Muscle of leg (tissue), 11 donors: ENCODE data around the gene PSMD1. TPM values are rescaled to one million over a fixed set of nuclear protein-coding genes. Genes with fewer than 3 reads are reported as not detected.

Source experiments
- DNase-seq: peaks from one replicate; pipeline ENCODE4 v3.0.0; 2013
- H3K27ac ChIP-seq: one replicate; pipeline ENCODE4 v1.5.1; 2013; ENCODE audit warnings: mild to moderate bottlenecking, low read length, control low read depth
- H3K27me3 ChIP-seq: one replicate; pipeline ENCODE4 v1.6.1; 2013; ENCODE audit warnings: low read length; ENCODE audit not compliant: control insufficient read depth, insufficient read depth
- H3K36me3 ChIP-seq: one replicate; pipeline ENCODE4 v1.6.1; 2013; ENCODE audit warnings: low read length; ENCODE audit not compliant: control insufficient read depth, insufficient read depth
- H3K4me1 ChIP-seq: one replicate; pipeline ENCODE4 v1.6.1; 2013; ENCODE audit warnings: low read length; ENCODE audit not compliant: control insufficient read depth, insufficient read depth
- H3K4me3 ChIP-seq: one replicate; pipeline ENCODE4 v1.5.1; 2013; ENCODE audit warnings: low read length, control low read depth
- H3K9me3 ChIP-seq: replicated peaks from 2 replicates; pipeline ENCODE4 v1.6.1; 2013; ENCODE audit warnings: low read depth, low read length; ENCODE audit not compliant: control insufficient read depth
- WGBS: methylation state at CpG from one replicate; pipeline ENCODE4 v1.1.5; 2013; ENCODE audit warnings: missing lambda C conversion rate; ENCODE audit not compliant: insufficient coverage; 5-methylcytosine and 5-hydroxymethylcytosine counted together
- polyA plus RNA-seq, 8 donors: library from polyadenylated mRNA; unstranded; fragments of 120-200 nt; gene quantifications; one replicate each; pipeline versions ENCODE4 v1.2.1 to v1.2.3, GENCODE V29; 2013; ENCODE audit warnings: inconsistent platforms in 1 of 8, low replicate concordance in 1 of 8; ENCODE audit not compliant: insufficient read length in 8 of 8, insufficient read depth in 1 of 8
- total RNA-seq: library from RNA; stranded (reverse); fragments of 120-200 nt; gene quantifications from one replicate; pipeline ENCODE4 v1.2.4, GENCODE V29; 2013

Gene PSMD1
- total and polyA plus RNA-seq, 9 donors: 69.1 to 83.4 (median 77.4) TPM

DNA sequence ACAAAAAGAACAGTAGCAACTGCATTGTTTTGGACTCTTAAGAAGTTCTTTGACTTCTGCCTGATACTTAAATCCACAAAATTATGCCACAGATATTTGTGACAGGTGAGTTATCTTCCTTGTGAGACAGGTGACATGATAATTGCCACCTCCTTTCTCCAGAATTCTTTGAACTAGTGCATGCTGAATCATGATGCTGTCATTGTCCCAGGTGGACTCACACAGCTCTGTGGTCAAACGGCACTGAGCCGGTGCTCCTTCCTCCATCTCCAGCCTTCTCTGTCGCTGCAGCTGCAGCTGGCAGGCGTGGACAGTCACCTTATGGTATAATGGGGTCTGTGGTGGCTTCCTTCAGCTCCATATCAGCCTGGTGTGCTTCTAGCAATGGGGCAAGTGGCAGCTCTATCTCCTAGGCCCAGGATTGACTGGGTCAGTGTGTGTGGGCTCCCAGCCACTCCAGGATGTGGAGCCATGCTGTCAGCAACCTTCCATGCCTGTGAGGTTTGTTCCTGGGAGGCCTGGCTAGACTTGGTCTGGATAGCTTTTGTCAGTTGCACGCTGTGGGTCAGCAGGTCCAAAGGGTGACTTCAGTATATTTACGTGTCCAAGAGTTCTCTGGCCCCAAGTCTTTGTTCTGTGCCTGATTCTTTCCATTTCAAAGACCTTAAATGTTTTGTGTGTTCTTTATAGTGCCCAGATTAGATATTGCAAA lies 157.4 kb downstream of the PSMD1 start:
- Histone ChIP-seq H3K27ac (no peak overlapping the region), H3K9me3 (no peaks in the 10 kb centered on the region), H3K36me3 (peaks cover 14% of the 10 kb centered on the region), H3K4me1 (peaks cover 2% of the 10 kb centered on the region), H3K27me3 (no peaks in the 10 kb centered on the region), H3K4me3 (no peak overlapping the region)
- no peak for DNase-seq
- 93% methylated on average over 3 of the region's 6 CpGs for WGBS

DNA sequence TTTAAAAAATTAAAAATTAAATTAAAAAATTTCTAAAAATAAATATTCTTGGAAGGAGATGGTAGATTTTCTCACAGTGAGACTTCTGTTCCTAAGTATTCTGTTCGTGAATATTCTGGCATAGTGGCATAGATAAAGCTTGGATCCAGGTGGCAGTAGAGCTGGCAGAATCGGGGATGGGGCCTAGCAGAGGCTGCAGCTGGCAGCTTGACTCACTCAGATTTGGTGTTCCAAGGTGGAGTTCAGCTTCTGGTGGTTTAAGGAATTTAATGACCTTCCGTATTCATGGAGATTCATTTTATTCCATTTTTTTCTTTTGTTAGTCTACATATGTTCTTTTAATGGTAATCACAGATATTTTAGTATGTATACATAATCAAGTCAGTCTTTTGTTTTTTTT lies 161.7 kb downstream of the PSMD1 start:
- WGBS: 60% methylated on average over 1 of the region's 3 CpGs
- DNase-seq: no peak
- Histone ChIP-seq H3K4me1 (no peaks in the 10 kb centered on the region), H3K27me3 (no peaks in the 10 kb centered on the region), H3K9me3 (no peaks in the 10 kb centered on the region), H3K27ac (no peak overlapping the region), H3K36me3 (peaks cover 11% of the 10 kb centered on the region), H3K4me3 (no peak overlapping the region)

- no peaks in the 10 kb centered on the region for H3K9me3 ChIP-seq
- no peak overlapping the region for H3K4me3 ChIP-seq
- no peak overlapping the region for H3K27ac ChIP-seq
- H3K4me1 ChIP-seq: no peaks in the 10 kb centered on the region
- WGBS: no CpG with 5 or more reads among the region's 3 CpGs
- peaks cover 11% of the 10 kb centered on the region for H3K36me3 ChIP-seq
- DNase-seq: no peak
- H3K27me3 ChIP-seq: no peaks in the 10 kb centered on the region
These were observed 162.6 kb downstream of the PSMD1 start for GRCh38 chr2:231219289-231219688.

DNA sequence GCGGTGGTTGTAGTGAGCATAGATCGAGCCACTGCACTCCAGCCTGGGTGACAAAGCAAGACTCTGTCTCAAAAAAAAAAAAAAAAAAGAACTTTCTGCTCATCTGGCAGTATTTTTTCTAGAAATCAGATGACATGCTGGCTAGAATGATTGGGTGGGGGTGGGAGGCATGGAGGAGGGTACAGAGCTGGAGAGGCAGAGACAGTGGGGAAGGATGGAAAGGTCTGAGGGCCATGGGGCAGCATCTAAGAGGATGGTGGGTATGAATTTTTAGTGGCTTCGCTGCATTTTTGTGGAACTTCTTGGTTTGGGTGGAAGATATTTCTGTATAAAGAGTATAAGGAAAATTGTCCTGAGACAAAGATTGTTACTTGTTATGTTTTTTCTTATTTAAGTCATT lies 165.1 kb downstream of the PSMD1 start:
- DNase-seq: no peak

More for the DNA sequence above, 165.1 kb downstream of the PSMD1 start:
- H3K27me3 ChIP-seq: no peaks in the 10 kb centered on the region
- H3K27ac ChIP-seq: no peak overlapping the region
- H3K4me3 ChIP-seq: no peak overlapping the region
- peaks cover 2% of the 10 kb centered on the region for H3K36me3 ChIP-seq
- H3K4me1 ChIP-seq: no peaks in the 10 kb centered on the region
- WGBS: 100% methylated on average over 1 of the region's 3 CpGs
- no peaks in the 10 kb centered on the region for H3K9me3 ChIP-seq

Other genes with a start within 250 kb of the PSMD1 start
- 101 TPM for gene ITM2C, start 191.9 kb upstream of the PSMD1 start, total RNA-seq
- 100 to 1,000 TPM; 152 to 327 (median 226) TPM for gene ITM2C, start 191.9 kb upstream of the PSMD1 start, polyA plus RNA-seq
- not detected for gene GPR55, start 131.6 kb upstream of the PSMD1 start, total RNA-seq
- under 1 TPM in 2 of 8 donors, not detected in 6; 0.04 to 0.08 TPM for gene GPR55, start 131.6 kb upstream of the PSMD1 start, polyA plus RNA-seq
- gene SPATA3, start 60.7 kb upstream of the PSMD1 start, total RNA-seq: not detected
- gene SPATA3, start 60.7 kb upstream of the PSMD1 start, polyA plus RNA-seq: not detected
- gene C2orf72, start 19.3 kb upstream of the PSMD1 start, total RNA-seq: 0.62 TPM
- gene C2orf72, start 19.3 kb upstream of the PSMD1 start, polyA plus RNA-seq: 1 to 10 TPM in 2 of 8 donors, under 1 TPM in 6; 0.44 to 2.1 (median 0.65) TPM
- gene HTR2B, start 68.2 kb downstream of the PSMD1 start, total RNA-seq: 0.22 TPM
- under 1 TPM in 7 of 8 donors, not detected in 1; 0.06 to 0.32 (median 0.22) TPM for gene HTR2B, start 68.2 kb downstream of the PSMD1 start, polyA plus RNA-seq
- gene ARMC9, start 141.8 kb downstream of the PSMD1 start, total RNA-seq: 6.6 TPM
- 1 to 10 TPM; 3.6 to 9.4 (median 5.3) TPM for gene ARMC9, start 141.8 kb downstream of the PSMD1 start, polyA plus RNA-seq